HepG2 (cell line): ENCODE results near the gene TDRD10. TPM values are rescaled to one million over a fixed set of nuclear protein-coding genes. Genes with fewer than 3 reads are reported as not detected.

Experiments used
- ATF7 ChIP-seq, 2 experiments: fragments of 450-650 bp in 1 of 2; sonication (generic) in 1 of 2; formaldehyde crosslinking in 1 of 2; IDR thresholded peaks; 2 replicates each; pipeline versions ENCODE4 v1.4.0 to v1.6.1; 2016 to 2020; ENCODE audit warnings: antibody characterized with exemption in 1 of 2, mild to moderate bottlenecking in 1 of 2, missing genetic modification reagents in 1 of 2
- GLI4 ChIP-seq: sonication (generic); formaldehyde crosslinking; IDR thresholded peaks from 2 replicates; pipeline ENCODE4 v1.5.1; 2020; ENCODE audit warnings: missing genetic modification reagents, mild to moderate bottlenecking, moderate library complexity, borderline replicate concordance
- MAFK ChIP-seq, 2 experiments: IDR thresholded peaks in 1 of 2; conservative IDR thresholded peaks in 1 of 2; 2 replicates each; pipeline ENCODE4 v1.6.1; 2011; ENCODE audit warnings: improper control_type of control experiment in 2 of 2, low read length in 2 of 2
- MXD3 ChIP-seq: IDR thresholded peaks from 2 replicates; pipeline ENCODE4 v1.6.1; 2016; ENCODE audit warnings: mild to moderate bottlenecking, missing biosample characterization, missing genetic modification reagents
- MXD4 ChIP-seq: IDR thresholded peaks from 2 replicates; pipeline ENCODE4 v1.6.1; 2016; ENCODE audit warnings: mild to moderate bottlenecking, missing biosample characterization, missing genetic modification reagents
- NFIC ChIP-seq: IDR thresholded peaks from 2 replicates; pipeline ENCODE4 v1.6.1; 2012; ENCODE audit warnings: mild to moderate bottlenecking, low read length, inconsistent platforms
- NFKB2 ChIP-seq: sonication (generic); formaldehyde crosslinking; IDR thresholded peaks from 2 replicates; pipeline ENCODE4 v1.4.0; 2020; ENCODE audit warnings: missing genetic modification reagents, borderline replicate concordance
- PCBP2 ChIP-seq: fragments of 200-400 bp; formaldehyde crosslinking; optimal IDR thresholded peaks from 2 replicates; pipeline ENCODE3; 2018; ENCODE audit warnings: low read length, low read depth; ENCODE audit not compliant: poor library complexity, severe bottlenecking
- RFXAP ChIP-seq: sonication (generic); formaldehyde crosslinking; IDR thresholded peaks from 2 replicates; pipeline ENCODE4 v1.4.0; 2020; ENCODE audit warnings: missing genetic modification reagents, borderline replicate concordance
- SNAI1 ChIP-seq: sonication (generic); formaldehyde crosslinking; IDR thresholded peaks from 2 replicates; pipeline ENCODE4 v1.5.0; 2020; ENCODE audit warnings: mild to moderate bottlenecking, missing genetic modification reagents, borderline replicate concordance
- SP140L ChIP-seq: sonication (generic); formaldehyde crosslinking; IDR thresholded peaks from 2 replicates; pipeline ENCODE4 v1.4.0; 2020; ENCODE audit warnings: missing genetic modification reagents, borderline replicate concordance
- SYNCRIP ChIP-seq: fragments of 200-400 bp; formaldehyde crosslinking; IDR thresholded peaks from 2 replicates; pipeline ENCODE4 v1.6.1; 2018; ENCODE audit warnings: mild to moderate bottlenecking, low read depth, low read length; ENCODE audit not compliant: insufficient read depth
- ZBTB2 ChIP-seq: sonication (generic); formaldehyde crosslinking; IDR thresholded peaks from 2 replicates; pipeline ENCODE4 v1.8.0; 2022; ENCODE audit warnings: low read depth, missing genetic modification reagents
- ZBTB3 ChIP-seq: sonication (generic); formaldehyde crosslinking; IDR thresholded peaks from 2 replicates; pipeline ENCODE4 v1.4.0; 2020; ENCODE audit warnings: low read depth, mild to moderate bottlenecking, moderate library complexity, missing genetic modification reagents, borderline replicate concordance
- ZFP36 ChIP-seq: fragments of 150-350 bp; IDR thresholded peaks from 2 replicates; pipeline ENCODE4 v1.6.1; 2018; ENCODE audit warnings: borderline replicate concordance, low read length, low read depth; ENCODE audit not compliant: partially characterized antibody
- ZGPAT ChIP-seq: IDR thresholded peaks from 2 replicates; pipeline ENCODE4 v1.6.1; 2016; ENCODE audit warnings: mild to moderate bottlenecking
- ZNF503 ChIP-seq: sonication (generic); formaldehyde crosslinking; IDR thresholded peaks from 2 replicates; pipeline ENCODE4 v1.4.0; 2020; ENCODE audit warnings: missing genetic modification reagents
- ZNF549 ChIP-seq: sonication (generic); formaldehyde crosslinking; IDR thresholded peaks from 2 replicates; pipeline ENCODE4 v1.5.0; 2020; ENCODE audit warnings: missing genetic modification reagents
- ZNF775 ChIP-seq: sonication (generic); formaldehyde crosslinking; IDR thresholded peaks from 2 replicates; pipeline ENCODE4 v1.4.0; 2020; ENCODE audit warnings: missing genetic modification reagents, mild to moderate bottlenecking, moderate library complexity, borderline replicate concordance
- polyA plus RNA-seq, 8 experiments: library from polyadenylated mRNA; depleted of rRNA in 3 of 8; stranded (reverse) in 7 of 8; unstranded in 1 of 8; fragments of >200 nt; fragmentation: Illumina TruSeq in 4 of 8; extraction: Trizol in 4 of 8; gene quantifications; 2 replicates each; pipeline versions ENCODE4 v1.2.1 to v1.2.3, GENCODE V29; 2011 to 2016; ENCODE audit warnings: low read depth in 4 of 8, missing spikeins in 1 of 8, mixed read lengths in 1 of 8; ENCODE audit not compliant: insufficient read depth in 1 of 8
- total RNA-seq, 5 experiments: library from RNA; depleted of rRNA; stranded (reverse); fragments of >200 nt; fragmentation: Illumina TruSeq; extraction: Trizol; gene quantifications; 2 replicates each; pipeline ENCODE4 v1.2.3, GENCODE V29; 2016; ENCODE audit warnings: low read depth in 1 of 5

TDRD10 gene
- total and polyA plus RNA-seq, 2 of the 13 experiments (the other 11 are each of a cell fraction or from before 2014, with no cell fraction given) = not detected

GRCh38 chr1:154558720-154559465 is 56.9 kb downstream of the TDRD10 start (continued):
- TF ChIP-seq ZGPAT (CRISPR knock-in tag) (peak; percentile 92), SNAI1 (CRISPR knock-in tag) (peak; percentile 82; the same call in 1 of the 2 replicates), ATF7 (IDR thresholded peaks at IDR 0.05) (no peak), ATF7 (CRISPR knock-in tag; IDR thresholded peaks at IDR 0.05) (peak; percentile 91), PCBP2 (no peak), SYNCRIP (no peak), ZNF549 (CRISPR knock-in tag) (no peak), ZNF503 (CRISPR knock-in tag) (peak; percentile 69; the same call in 1 of the 2 replicates), ZBTB2 (CRISPR knock-in tag) (peak; percentile 96), ZFP36 (no peak), MXD3 (peak; percentile 98), NFKB2 (CRISPR knock-in tag) (peak; percentile 99), MAFK (conservative IDR thresholded peaks at IDR 0.05 in 1 of 2, IDR thresholded peaks at IDR 0.05 in 1 of 2; ENCODE audit: low read length in 2 of 2) (no peak), ZNF775 (CRISPR knock-in tag) (peak; percentile 77; the same call in 1 of the 2 replicates), NFIC (no peak), RFXAP (CRISPR knock-in tag) (peak; percentile 94), SP140L (no peak), GLI4 (CRISPR knock-in tag) (peak; percentile 86), MXD4 (CRISPR knock-in tag) (peak; percentile 94), ZBTB3 (peak; percentile 94)
